HepG2 (cell line): Measurements from ENCODE around the gene FAT1. TPM values are rescaled to one million over a fixed set of nuclear protein-coding genes. Genes with fewer than 3 reads are reported as not detected.
A peak's percentile ranks its signal among the peaks of the same experiment; 100 is the strongest.

Experiments
- ATAC-seq: fragments of 200-7000 bp; cut with Tn5 transposase; 3 replicates; pipeline ENCODE4 v1.9.1; 2020; ENCODE audit warnings: mild to moderate bottlenecking, moderate library complexity
- BruUV-seq: library from RNA; stranded (reverse); fragments of 400-500 nt; replicated peaks from 2 replicates; lab custom pipeline; 2021; lab: Mats Ljungman, UMichigan
- CTCF ChIA-PET: fragments of 300-600 bp; formaldehyde crosslinking; extraction: SDS; loops from one replicate; lab custom pipeline; 2021; ENCODE audit warnings: low total read pairs, inconsistent platforms, low intra/inter-chr PET ratio; lab: Yijun Ruan, JAX
- POLR2A ChIA-PET: fragments of 350-600 bp; sonication (Branson Sonifier 250); formaldehyde crosslinking; loops from one replicate; lab custom pipeline; 2020; ENCODE audit warnings: antibody characterized with exemption, inconsistent platforms; lab: Yijun Ruan, JAX
- DNase-seq: peaks from one replicate; pipeline ENCODE4 v3.0.0-alpha.2; 2015; ENCODE audit warnings: low spot score
- FAIRE-seq: peaks from 3 replicates; lab custom pipeline; 2011; peaks lifted over from hg19 to GRCh38; lab: Jason Lieb, UNC
- H2AFZ ChIP-seq: one replicate; pipeline ENCODE4 v1.6.1; 2011; ENCODE audit warnings: low read length, inconsistent platforms
- H3K27ac ChIP-seq: fragments of 300-600 bp; 3 replicates; pipeline ENCODE4 v1.8.0; 2011; ENCODE audit warnings: mixed run types, mild to moderate bottlenecking, mixed read lengths, low read length, inconsistent platforms; ENCODE audit not compliant: insufficient read depth; ENCODE audit errors: extremely low read length
- H3K27me3 ChIP-seq, 2 experiments: fragments of 200-600 bp in 1 of 2; 2 replicates in 1 of 2; 3 replicates in 1 of 2; pipeline versions ENCODE4 v1.6.0 to v1.8.0; 2011; ENCODE audit warnings: low read length in 2 of 2, mild to moderate bottlenecking in 2 of 2, moderate library complexity in 2 of 2, inconsistent platforms in 1 of 2; ENCODE audit not compliant: insufficient read depth in 2 of 2, control insufficient read depth in 1 of 2
- H3K36me3 ChIP-seq, 2 experiments: fragments of 200-600 bp in 1 of 2; replicated peaks in 1 of 2; 2 replicates in 1 of 2; 3 replicates in 1 of 2; pipeline versions ENCODE4 v1.5.1 to v1.8.0; 2011; ENCODE audit warnings: low read length in 2 of 2, inconsistent platforms in 1 of 2; ENCODE audit not compliant: insufficient read depth in 2 of 2, control insufficient read depth in 1 of 2
- H3K4me1 ChIP-seq: 2 replicates; pipeline ENCODE4 v1.5.1; 2012; ENCODE audit warnings: low read length, inconsistent platforms; ENCODE audit not compliant: insufficient read depth
- H3K4me2 ChIP-seq: 2 replicates; pipeline ENCODE4 v1.6.0; 2011; ENCODE audit warnings: low read depth, low read length, inconsistent platforms
- H3K4me3 ChIP-seq, 3 experiments: fragments of 200-600 bp in 1 of 3; sonication (generic), shearing (Covaris generic) in 1 of 3; replicated peaks in 1 of 3; 2 replicates each; pipeline ENCODE4 v1.5.1; 2011 to 2016; ENCODE audit warnings: low read length in 3 of 3, inconsistent platforms in 2 of 3, low read depth in 2 of 3, mild to moderate bottlenecking in 2 of 3, control low read depth in 1 of 3, mixed read lengths in 1 of 3; ENCODE audit not compliant: insufficient read depth in 1 of 3
- H3K79me2 ChIP-seq: one replicate; pipeline ENCODE4 v1.6.1; 2011; ENCODE audit warnings: low read length, inconsistent platforms; ENCODE audit not compliant: insufficient read depth
- H3K9ac ChIP-seq: 2 replicates; pipeline ENCODE4 v1.6.0; 2011; ENCODE audit warnings: mild to moderate bottlenecking, low read depth, low read length, inconsistent platforms; ENCODE audit not compliant: insufficient read depth
- H3K9me3 ChIP-seq: 2 replicates; pipeline ENCODE4 v1.5.1; 2012; ENCODE audit warnings: mild to moderate bottlenecking, low read length
- H4K20me1 ChIP-seq: 2 replicates; pipeline ENCODE4 v1.6.0; 2011; ENCODE audit warnings: inconsistent platforms, mild to moderate bottlenecking, low read length, moderate library complexity; ENCODE audit not compliant: insufficient read depth
- MBD4 ChIP-seq: IDR thresholded peaks from 2 replicates; pipeline ENCODE4 v1.6.1; 2012; ENCODE audit warnings: low read length, inconsistent platforms, borderline replicate concordance
- NFRKB ChIP-seq: fragments of 450-650 bp; IDR thresholded peaks from 2 replicates; pipeline ENCODE4 v1.6.1; 2017
- RAD21 ChIP-seq: fragments of 450-650 bp; formaldehyde crosslinking; IDR thresholded peaks from 2 replicates; pipeline ENCODE4 v1.5.0; 2020; ENCODE audit warnings: mild to moderate bottlenecking
- SMC3 ChIP-seq: IDR thresholded peaks from 2 replicates; pipeline ENCODE4 v1.6.1; 2011; ENCODE audit warnings: low read length, improper control_type of control experiment
- STAG1 ChIP-seq: sonication (generic); formaldehyde crosslinking; IDR thresholded peaks from 2 replicates; pipeline ENCODE4 v1.4.0; 2020; ENCODE audit warnings: missing genetic modification reagents
- WGBS: methylation state at CpG from one replicate; pipeline ENCODE4 v1.1.6; 2017; ENCODE audit warnings: low lambda C conversion rate; 5-methylcytosine and 5-hydroxymethylcytosine counted together
- in situ Hi-C: cut with HindIII; loops from 2 replicates; pipeline ENCODE4 v1.10.0; 2017; ENCODE audit warnings: low pct_unique_long_range_greater_than_20kb; ENCODE audit not compliant: extremely low pct_ligation_motif_present
- intact Hi-C: fragments of 100-400 bp; cut with micrococcal nuclease; formaldehyde crosslinking; loops from one replicate; pipeline ENCODE4 v1.10.0; 2022; ENCODE audit not compliant: unreplicated experiment
- polyA plus RNA-seq, 8 experiments: library from polyadenylated mRNA; depleted of rRNA in 3 of 8; stranded (reverse) in 7 of 8; unstranded in 1 of 8; fragments of >200 nt; fragmentation: Illumina TruSeq in 4 of 8; extraction: Trizol in 4 of 8; gene quantifications; 2 replicates each; pipeline versions ENCODE4 v1.2.1 to v1.2.3, GENCODE V29; 2011 to 2016; ENCODE audit warnings: low read depth in 4 of 8, missing spikeins in 1 of 8, mixed read lengths in 1 of 8; ENCODE audit not compliant: insufficient read depth in 1 of 8
- total RNA-seq, 5 experiments: library from RNA; depleted of rRNA; stranded (reverse); fragments of >200 nt; fragmentation: Illumina TruSeq; extraction: Trizol; gene quantifications; 2 replicates each; pipeline ENCODE4 v1.2.3, GENCODE V29; 2016; ENCODE audit warnings: low read depth in 1 of 5
- TF ChIP-seq, protein P1 (sequence below): sonication (generic); formaldehyde crosslinking; IDR thresholded peaks from 2 replicates; pipeline ENCODE4 v1.4.0; 2020; ENCODE audit warnings: missing genetic modification reagents
- TF ChIP-seq, protein P2 (sequence below): sonication (generic); formaldehyde crosslinking; IDR thresholded peaks from 2 replicates; pipeline ENCODE4 v1.5.0; 2020; ENCODE audit warnings: mild to moderate bottlenecking, missing genetic modification reagents, moderate library complexity

The FAT1 gene
- total and polyA plus RNA-seq, 2 of the 13 experiments (the other 11 are each of a cell fraction or from before 2014, with no cell fraction given): 185 to 216 TPM

DNA sequence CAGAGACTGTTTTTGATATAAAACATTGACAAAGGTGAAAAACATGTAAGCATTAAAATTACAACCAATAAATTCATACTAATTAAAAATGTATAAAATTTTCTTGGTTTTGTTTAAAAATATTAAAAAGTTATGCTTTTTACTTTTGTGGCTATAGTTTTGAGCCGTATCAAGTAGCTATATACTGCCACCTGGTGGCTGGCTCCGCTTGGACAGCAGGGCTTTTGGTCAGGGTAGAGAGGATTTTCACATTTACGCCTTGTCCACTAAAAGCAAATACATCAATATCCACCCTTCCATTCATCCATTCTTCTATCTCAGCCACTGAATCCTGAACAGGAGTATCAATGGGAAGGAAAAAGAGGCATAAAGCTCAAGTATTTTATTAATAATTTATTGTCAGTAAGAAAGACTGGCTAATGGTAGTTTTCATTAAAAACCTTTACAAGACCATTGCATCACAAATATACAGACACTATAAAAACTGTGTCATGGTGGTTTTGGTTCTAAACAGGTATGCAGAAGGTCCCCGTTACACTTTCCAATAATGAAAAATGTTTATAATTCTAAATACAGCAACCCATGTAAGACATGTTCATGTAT lies 136.1 kb downstream of the FAT1 start:
- ATAC-seq (peak; percentile 78), DNase-seq (peak; percentile 48), FAIRE-seq (peak; percentile 36)
- TF ChIP-seq NFRKB (no peak), STAG1 (CRISPR knock-in tag) (peak; percentile 63), MBD4 (no peak), SMC3 (peak; percentile 76), RAD21 (CRISPR knock-in tag) (peak; percentile 36; the same call in 1 of the 2 replicates)
- TF ChIP-seq, protein P1, sequence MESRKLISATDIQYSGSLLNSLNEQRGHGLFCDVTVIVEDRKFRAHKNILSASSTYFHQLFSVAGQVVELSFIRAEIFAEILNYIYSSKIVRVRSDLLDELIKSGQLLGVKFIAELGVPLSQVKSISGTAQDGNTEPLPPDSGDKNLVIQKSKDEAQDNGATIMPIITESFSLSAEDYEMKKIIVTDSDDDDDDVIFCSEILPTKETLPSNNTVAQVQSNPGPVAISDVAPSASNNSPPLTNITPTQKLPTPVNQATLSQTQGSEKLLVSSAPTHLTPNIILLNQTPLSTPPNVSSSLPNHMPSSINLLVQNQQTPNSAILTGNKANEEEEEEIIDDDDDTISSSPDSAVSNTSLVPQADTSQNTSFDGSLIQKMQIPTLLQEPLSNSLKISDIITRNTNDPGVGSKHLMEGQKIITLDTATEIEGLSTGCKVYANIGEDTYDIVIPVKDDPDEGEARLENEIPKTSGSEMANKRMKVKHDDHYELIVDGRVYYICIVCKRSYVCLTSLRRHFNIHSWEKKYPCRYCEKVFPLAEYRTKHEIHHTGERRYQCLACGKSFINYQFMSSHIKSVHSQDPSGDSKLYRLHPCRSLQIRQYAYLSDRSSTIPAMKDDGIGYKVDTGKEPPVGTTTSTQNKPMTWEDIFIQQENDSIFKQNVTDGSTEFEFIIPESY (CRISPR knock-in tag): peak; percentile 40; the same call in 1 of the 2 replicates
- TF ChIP-seq, protein P2, sequence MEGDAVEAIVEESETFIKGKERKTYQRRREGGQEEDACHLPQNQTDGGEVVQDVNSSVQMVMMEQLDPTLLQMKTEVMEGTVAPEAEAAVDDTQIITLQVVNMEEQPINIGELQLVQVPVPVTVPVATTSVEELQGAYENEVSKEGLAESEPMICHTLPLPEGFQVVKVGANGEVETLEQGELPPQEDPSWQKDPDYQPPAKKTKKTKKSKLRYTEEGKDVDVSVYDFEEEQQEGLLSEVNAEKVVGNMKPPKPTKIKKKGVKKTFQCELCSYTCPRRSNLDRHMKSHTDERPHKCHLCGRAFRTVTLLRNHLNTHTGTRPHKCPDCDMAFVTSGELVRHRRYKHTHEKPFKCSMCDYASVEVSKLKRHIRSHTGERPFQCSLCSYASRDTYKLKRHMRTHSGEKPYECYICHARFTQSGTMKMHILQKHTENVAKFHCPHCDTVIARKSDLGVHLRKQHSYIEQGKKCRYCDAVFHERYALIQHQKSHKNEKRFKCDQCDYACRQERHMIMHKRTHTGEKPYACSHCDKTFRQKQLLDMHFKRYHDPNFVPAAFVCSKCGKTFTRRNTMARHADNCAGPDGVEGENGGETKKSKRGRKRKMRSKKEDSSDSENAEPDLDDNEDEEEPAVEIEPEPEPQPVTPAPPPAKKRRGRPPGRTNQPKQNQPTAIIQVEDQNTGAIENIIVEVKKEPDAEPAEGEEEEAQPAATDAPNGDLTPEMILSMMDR: peak; percentile 69
- Histone ChIP-seq H3K27me3 (no peaks in the 10 kb centered on the region), H3K27ac (no peak overlapping the region), H2AFZ (no peak overlapping the region), H3K36me3 (peaks cover 26 to 64% of the 10 kb centered on the region in 2 experiments), H3K9ac (no peak overlapping the region), H3K4me2 (no peak overlapping the region), H3K4me1 (0 out of 2 replicates have a peak, but pooled peaks cover 2% of the 10 kb centered on the region), H3K4me3 (no peak overlapping the region), H4K20me1 (peaks cover 3% of the 10 kb centered on the region; the same call in 1 of the 2 replicates), H3K79me2 (no peaks in the 10 kb centered on the region), H3K9me3 (no peaks in the 10 kb centered on the region)
- in situ Hi-C loops (loop anchor here (10.0 kb wide), 1 partner anchor 283 kb away; no protein-coding TSS in a partner anchor), intact Hi-C loops (loop anchor here (1.0 kb wide), 2 partner anchors 114 to 290 kb away; no protein-coding TSS in a partner anchor)
- WGBS: 56% methylated on average over 4 of the region's 4 CpGs
- CTCF ChIA-PET: interaction anchor here (1.7 to 2.3 kb wide), 2 partner anchors 115 to 291 kb away, joined by 7 to 20 read pairs; no protein-coding TSS in a partner anchor
- POLR2A ChIA-PET: no interaction called here
- no TSS peak for BruUV-seq
